ENCODE data around the gene HOXD3.

Gene HOXD3

GRCh38 chr2:176170602-176171305 is 13.6 kb downstream of the HOXD3 start:
- no peak for TF ChIP-seq SIN3A (IDR thresholded peaks at IDR 0.05; ENCODE audit: borderline replicate concordance, insufficient read depth, low read length)

DNA sequence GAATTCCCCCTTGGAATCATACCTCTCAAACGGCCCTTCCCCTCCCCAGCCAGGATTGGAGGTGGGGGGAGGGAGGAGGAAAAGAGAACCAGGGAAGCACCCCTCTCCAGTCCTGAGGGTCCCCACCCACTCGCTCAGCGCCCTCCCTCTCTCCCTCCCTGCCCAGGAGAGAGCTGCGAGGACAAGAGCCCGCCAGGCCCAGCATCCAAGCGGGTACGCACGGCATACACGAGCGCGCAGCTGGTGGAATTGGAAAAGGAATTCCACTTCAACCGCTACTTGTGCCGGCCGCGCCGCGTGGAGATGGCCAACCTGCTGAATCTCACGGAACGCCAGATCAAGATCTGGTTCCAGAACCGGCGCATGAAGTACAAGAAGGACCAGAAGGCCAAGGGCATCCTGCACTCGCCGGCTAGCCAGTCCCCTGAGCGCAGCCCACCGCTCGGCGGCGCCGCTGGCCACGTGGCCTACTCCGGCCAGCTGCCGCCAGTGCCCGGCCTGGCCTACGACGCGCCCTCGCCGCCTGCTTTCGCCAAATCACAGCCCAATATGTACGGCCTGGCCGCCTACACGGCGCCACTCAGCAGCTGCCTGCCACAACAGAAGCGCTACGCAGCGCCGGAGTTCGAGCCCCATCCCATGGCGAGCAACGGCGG is 14.4 kb downstream of the HOXD3 start:
- TF ChIP-seq TAF1 (IDR thresholded peaks at IDR 0.05; ENCODE audit: borderline replicate concordance, insufficient read depth, low read length): no peak
- TF ChIP-seq, protein P1, sequence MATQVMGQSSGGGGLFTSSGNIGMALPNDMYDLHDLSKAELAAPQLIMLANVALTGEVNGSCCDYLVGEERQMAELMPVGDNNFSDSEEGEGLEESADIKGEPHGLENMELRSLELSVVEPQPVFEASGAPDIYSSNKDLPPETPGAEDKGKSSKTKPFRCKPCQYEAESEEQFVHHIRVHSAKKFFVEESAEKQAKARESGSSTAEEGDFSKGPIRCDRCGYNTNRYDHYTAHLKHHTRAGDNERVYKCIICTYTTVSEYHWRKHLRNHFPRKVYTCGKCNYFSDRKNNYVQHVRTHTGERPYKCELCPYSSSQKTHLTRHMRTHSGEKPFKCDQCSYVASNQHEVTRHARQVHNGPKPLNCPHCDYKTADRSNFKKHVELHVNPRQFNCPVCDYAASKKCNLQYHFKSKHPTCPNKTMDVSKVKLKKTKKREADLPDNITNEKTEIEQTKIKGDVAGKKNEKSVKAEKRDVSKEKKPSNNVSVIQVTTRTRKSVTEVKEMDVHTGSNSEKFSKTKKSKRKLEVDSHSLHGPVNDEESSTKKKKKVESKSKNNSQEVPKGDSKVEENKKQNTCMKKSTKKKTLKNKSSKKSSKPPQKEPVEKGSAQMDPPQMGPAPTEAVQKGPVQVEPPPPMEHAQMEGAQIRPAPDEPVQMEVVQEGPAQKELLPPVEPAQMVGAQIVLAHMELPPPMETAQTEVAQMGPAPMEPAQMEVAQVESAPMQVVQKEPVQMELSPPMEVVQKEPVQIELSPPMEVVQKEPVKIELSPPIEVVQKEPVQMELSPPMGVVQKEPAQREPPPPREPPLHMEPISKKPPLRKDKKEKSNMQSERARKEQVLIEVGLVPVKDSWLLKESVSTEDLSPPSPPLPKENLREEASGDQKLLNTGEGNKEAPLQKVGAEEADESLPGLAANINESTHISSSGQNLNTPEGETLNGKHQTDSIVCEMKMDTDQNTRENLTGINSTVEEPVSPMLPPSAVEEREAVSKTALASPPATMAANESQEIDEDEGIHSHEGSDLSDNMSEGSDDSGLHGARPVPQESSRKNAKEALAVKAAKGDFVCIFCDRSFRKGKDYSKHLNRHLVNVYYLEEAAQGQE (IDR thresholded peaks at IDR 0.05; ENCODE audit: insufficient read depth in 1 of 2, low read depth in 2 of 2, low read length in 2 of 2): no peak
- no peak for TF ChIP-seq FOXP2 (optimal IDR thresholded peaks at IDR 0.05; ENCODE audit: borderline replicate concordance, extremely low read depth, extremely low read length, insufficient read depth)
- no peak for TF ChIP-seq SIN3A (IDR thresholded peaks at IDR 0.05; ENCODE audit: borderline replicate concordance, insufficient read depth, low read length)
- TF ChIP-seq POLR2AphosphoS5 (IDR thresholded peaks at IDR 0.05; ENCODE audit: low read depth, low read length): no peak

DNA sequence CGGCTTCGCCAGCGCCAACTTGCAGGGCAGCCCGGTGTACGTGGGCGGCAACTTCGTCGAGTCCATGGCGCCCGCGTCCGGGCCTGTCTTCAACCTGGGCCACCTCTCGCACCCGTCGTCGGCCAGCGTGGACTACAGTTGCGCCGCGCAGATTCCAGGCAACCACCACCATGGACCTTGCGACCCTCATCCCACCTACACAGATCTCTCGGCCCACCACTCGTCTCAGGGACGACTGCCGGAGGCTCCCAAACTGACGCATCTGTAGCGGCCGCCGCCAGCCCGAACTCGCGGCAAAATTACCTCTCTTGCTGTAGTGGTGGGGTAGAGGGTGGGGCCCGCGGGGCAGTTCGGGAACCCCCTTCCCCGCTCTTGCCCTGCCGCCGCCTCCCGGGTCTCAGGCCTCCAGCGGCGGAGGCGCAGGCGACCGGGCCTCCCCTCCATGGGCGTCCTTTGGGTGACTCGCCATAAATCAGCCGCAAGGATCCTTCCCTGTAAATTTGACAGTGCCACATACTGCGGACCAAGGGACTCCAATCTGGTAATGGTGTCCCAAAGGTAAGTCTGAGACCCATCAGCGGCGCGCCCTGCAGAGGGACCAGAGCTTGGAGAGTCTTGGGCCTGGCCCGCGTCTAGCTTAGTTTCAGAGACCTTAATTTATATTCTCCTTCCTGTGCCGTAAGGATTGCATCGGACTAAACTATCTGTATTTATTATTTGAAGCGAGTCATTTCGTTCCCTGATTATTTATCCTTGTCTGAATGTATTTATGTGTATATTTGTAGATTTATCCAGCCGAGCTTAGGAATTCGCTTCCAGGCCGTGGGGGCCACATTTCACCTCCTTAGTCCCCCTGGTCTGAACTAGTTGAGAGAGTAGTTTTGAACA is 15.1 kb downstream of the HOXD3 start:
- TF ChIP-seq TAF1 (IDR thresholded peaks at IDR 0.05; ENCODE audit: borderline replicate concordance, insufficient read depth, low read length): no peak
- no peak for TF ChIP-seq SIN3A (IDR thresholded peaks at IDR 0.05; ENCODE audit: borderline replicate concordance, insufficient read depth, low read length)
- TF ChIP-seq, protein P1 (IDR thresholded peaks at IDR 0.05; ENCODE audit: insufficient read depth in 1 of 2, low read depth in 2 of 2, low read length in 2 of 2): no peak
- TF ChIP-seq FOXP2 (optimal IDR thresholded peaks at IDR 0.05; ENCODE audit: borderline replicate concordance, extremely low read depth, extremely low read length, insufficient read depth): no peak
- no peak for TF ChIP-seq POLR2AphosphoS5 (IDR thresholded peaks at IDR 0.05; ENCODE audit: low read depth, low read length)

DNA sequence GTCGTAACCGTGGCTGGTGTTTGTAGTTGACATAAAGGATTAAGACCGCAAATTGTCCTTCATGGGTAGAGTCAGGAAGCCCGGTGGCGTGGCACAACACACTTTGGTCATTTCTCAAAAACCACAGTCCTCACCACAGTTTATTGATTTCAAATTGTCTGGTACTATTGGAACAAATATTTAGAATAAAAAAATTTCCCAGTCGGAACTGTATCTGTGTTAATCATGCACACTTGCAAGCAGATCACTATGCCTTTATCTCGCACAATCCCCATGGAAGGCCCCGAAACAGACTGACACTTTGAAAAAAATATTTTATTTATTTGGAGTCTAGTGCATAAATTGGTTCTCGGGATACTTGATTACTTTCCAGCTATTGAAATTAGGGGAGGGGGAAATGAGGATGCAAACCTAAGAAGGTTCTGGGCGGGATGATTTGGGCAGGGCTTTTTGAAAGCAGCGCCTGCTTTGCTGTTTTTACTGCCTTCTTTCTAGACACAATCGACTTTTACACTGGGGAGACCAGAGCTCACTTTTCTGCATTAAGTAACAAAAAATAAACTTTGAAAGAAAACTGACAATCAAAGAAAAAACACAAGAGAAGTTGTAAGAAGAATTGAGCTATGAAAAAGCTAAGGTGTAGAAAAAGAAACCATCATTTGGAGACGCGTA is 15.9 kb downstream of the HOXD3 start:
- TF ChIP-seq TAF1 (IDR thresholded peaks at IDR 0.05; ENCODE audit: borderline replicate concordance, insufficient read depth, low read length): no peak
- no peak for TF ChIP-seq POLR2AphosphoS5 (IDR thresholded peaks at IDR 0.05; ENCODE audit: low read depth, low read length)
- TF ChIP-seq SIN3A (IDR thresholded peaks at IDR 0.05; ENCODE audit: borderline replicate concordance, insufficient read depth, low read length): no peak

GRCh38 chr2:176173567-176174381 is 16.7 kb downstream of the HOXD3 start:
- TF ChIP-seq POLR2AphosphoS5 (IDR thresholded peaks at IDR 0.05; ENCODE audit: low read depth, low read length) (no peak), FOXP2 (optimal IDR thresholded peaks at IDR 0.05; ENCODE audit: borderline replicate concordance, extremely low read depth, extremely low read length, insufficient read depth) (no peak), TAF1 (IDR thresholded peaks at IDR 0.05; ENCODE audit: borderline replicate concordance, insufficient read depth, low read length) (no peak)
- TF ChIP-seq, protein P1 (IDR thresholded peaks at IDR 0.05; ENCODE audit: insufficient read depth in 1 of 2, low read depth in 2 of 2, low read length in 2 of 2): no peak

Measured in PFSK-1 (cell line).